Testis (tissue), 5 donors: ENCODE data around the gene RIC8B. TPM values are rescaled to one million over a fixed set of nuclear protein-coding genes. Genes with fewer than 3 reads are reported as not detected.
"Not testable (repeated sequence)": the region's sequence is repeated elsewhere in the genome, so short reads cannot be mapped to it uniquely, and the experiment has no call there.

Experiments used
- DNase-seq: peaks from one replicate; pipeline ENCODE4 v3.0.0-alpha.2; 2019
- H3K27ac ChIP-seq, 2 donors: fragments of 200-600 bp; sonication (generic); one replicate each; pipeline ENCODE4 v1.5.1; 2019
- H3K27me3 ChIP-seq: fragments of 200-600 bp; sonication (generic); one replicate; pipeline ENCODE4 v1.5.1; 2019
- H3K36me3 ChIP-seq: fragments of 200-600 bp; sonication (generic); one replicate; pipeline ENCODE4 v1.5.1; 2017; ENCODE audit warnings: low read depth; ENCODE audit errors: missing control alignments
- H3K4me1 ChIP-seq: fragments of 200-600 bp; sonication (generic); one replicate; pipeline ENCODE4 v1.5.1; 2019
- H3K4me3 ChIP-seq, 2 donors: fragments of 200-600 bp; sonication (generic); one replicate each; pipeline ENCODE4 v1.5.1; 2017 to 2019
- H3K9me3 ChIP-seq: fragments of 200-600 bp; sonication (generic); one replicate; pipeline ENCODE4 v1.5.1; 2017
- POLR2A ChIP-seq: fragments of 450-650 bp; IDR thresholded peaks from one replicate; pipeline ENCODE4 v1.6.1; 2017; ENCODE audit warnings: antibody characterized with exemption, mild to moderate bottlenecking, moderate library complexity
- WGBS, 2 donors: methylation state at CpG; one replicate each; pipeline ENCODE4 v1.1.5; 2018; 5-methylcytosine and 5-hydroxymethylcytosine counted together
- intact Hi-C: fragments of 100-400 bp; cut with DNase I; formaldehyde crosslinking; loops from one replicate; pipeline ENCODE4 v1.15.1; 2023; ENCODE audit warnings: low total_unique reads
- long read RNA-seq, 2 donors: transcript quantifications; one replicate each; lab custom pipeline, GENCODE V29; 2026
- polyA plus RNA-seq: library from polyadenylated mRNA; stranded (reverse); fragments of 350-450 nt; fragmentation: Illumina TruSeq; extraction: RNeasy Lipid Tissue Mini Kit (QIAGEN cat#74804); gene quantifications from one replicate; pipeline ENCODE4 v1.2.3, GENCODE V29; 2014; ENCODE audit warnings: low read depth, low replicate concordance; ENCODE audit not compliant: insufficient read depth
- total RNA-seq, 2 donors: library from RNA; depleted of rRNA; stranded (reverse); fragments of >200 nt; gene quantifications; one replicate each; pipeline ENCODE4 v1.2.3, GENCODE V29; 2016
- TF ChIP-seq, protein P1 (sequence below), 3 experiments: fragments of 450-650 bp in 2 of 3; fragments of 200-600 bp in 1 of 3; sonication (generic) in 1 of 3; IDR thresholded peaks; one replicate each; pipeline ENCODE4 v1.5.1; 2016 to 2019; ENCODE audit warnings: antibody characterized with exemption in 3 of 3, mild to moderate bottlenecking in 2 of 3, moderate library complexity in 1 of 3

Gene RIC8B
- total RNA-seq: 10 to 100 TPM; 18.3 to 27.7 TPM
- polyA plus RNA-seq: 14.3 TPM
- long read RNA-seq, donor 1, partial matches to known transcripts: 8 of 10 reads
- long read RNA-seq, donor 1, other reads (novel, unspliced or antisense): 0 of 10 reads
- long read RNA-seq, donor 2, partial matches to known transcripts: 0 of 1 reads
- long read RNA-seq, donor 2, other reads (novel, unspliced or antisense): 0 of 1 reads

DNA sequence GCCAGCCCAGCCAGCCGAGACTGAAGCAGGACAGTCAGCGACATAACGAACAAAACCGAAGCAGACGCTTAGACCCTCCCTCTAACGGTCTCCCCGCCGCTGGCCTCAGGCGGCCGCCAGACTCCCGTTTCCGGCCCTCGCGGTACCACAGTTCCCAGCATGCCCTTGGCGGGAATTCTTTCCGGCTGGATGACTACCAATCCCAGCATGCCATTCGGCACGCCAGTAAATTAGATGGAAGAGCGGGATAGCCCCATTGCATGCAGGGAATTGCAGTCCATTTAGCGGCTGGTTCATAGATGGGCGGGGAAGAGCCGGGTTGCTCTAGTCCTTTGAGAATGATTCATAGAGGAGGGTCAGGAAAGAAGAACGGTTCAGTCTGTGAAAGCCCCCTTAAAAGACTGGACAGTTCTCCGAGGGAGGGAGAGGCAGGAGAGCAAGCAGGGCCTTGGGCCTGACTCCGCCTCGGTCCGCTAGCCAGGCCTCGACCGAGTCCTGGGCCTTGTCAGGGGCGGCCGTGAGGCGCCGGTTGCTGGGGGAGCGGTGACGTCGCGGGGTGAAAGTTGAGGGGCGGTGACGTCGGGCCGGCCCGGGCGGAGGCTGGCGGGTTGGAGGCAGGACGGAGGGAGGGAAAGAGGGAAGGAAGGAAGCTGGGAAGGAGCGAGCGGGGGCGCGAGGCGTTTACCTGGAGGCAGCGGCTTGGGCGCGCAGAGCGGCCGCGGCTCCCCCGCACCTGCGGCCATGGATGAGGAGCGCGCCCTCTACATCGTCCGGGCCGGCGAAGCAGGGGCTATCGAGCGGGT lies at the start of gene RIC8B:
RIC8B (plus strand) TSS at position 678 of the 803 bp plus-strand sequence; CDS start at position 742, 64 bp downstream.
- Histone ChIP-seq H3K4me3 (peak within 1 kb of the TSS; percentile 71 to 91), H3K36me3 (no peaks in the 10 kb centered on the region), H3K27ac (peak within 1 kb of the TSS; percentile 92 to 97), H3K9me3 (no peaks in the 10 kb centered on the region), H3K4me1 (peaks cover 11% of the 10 kb centered on the region), H3K27me3 (no peaks in the 10 kb centered on the region)
- 1% methylated on average over 41 to 66 of the region's 66 CpGs for WGBS, 2 donors
- peak; percentile 98 for DNase-seq
- intact Hi-C loops: no loop called here
- TF ChIP-seq POLR2A: no peak
- TF ChIP-seq, protein P1, sequence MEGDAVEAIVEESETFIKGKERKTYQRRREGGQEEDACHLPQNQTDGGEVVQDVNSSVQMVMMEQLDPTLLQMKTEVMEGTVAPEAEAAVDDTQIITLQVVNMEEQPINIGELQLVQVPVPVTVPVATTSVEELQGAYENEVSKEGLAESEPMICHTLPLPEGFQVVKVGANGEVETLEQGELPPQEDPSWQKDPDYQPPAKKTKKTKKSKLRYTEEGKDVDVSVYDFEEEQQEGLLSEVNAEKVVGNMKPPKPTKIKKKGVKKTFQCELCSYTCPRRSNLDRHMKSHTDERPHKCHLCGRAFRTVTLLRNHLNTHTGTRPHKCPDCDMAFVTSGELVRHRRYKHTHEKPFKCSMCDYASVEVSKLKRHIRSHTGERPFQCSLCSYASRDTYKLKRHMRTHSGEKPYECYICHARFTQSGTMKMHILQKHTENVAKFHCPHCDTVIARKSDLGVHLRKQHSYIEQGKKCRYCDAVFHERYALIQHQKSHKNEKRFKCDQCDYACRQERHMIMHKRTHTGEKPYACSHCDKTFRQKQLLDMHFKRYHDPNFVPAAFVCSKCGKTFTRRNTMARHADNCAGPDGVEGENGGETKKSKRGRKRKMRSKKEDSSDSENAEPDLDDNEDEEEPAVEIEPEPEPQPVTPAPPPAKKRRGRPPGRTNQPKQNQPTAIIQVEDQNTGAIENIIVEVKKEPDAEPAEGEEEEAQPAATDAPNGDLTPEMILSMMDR (IDR thresholded peaks at IDR 0.05): peak in 1 of 3 experiments; percentile 21

DNA sequence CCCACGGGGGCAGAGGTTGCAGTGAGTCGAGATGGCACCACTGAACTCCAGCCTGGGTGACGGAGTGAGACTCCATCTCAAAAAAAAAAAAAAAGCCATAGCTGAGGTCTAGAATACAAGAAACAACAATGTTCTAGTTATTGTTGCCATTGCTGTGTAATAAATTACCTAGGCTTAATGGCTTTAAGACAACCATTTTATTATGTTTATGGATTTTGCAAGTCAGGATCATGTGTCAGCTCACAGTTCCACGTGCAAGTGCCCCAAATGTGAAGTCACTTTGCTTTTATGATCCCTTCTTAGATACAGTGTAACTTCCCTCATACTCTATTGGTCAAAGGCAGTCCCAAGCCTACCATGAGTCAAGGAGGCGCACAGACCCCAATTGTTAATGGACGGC lies 49.5 kb upstream of the RIC8B start:
- WGBS, 2 donors: 90 to 93% methylated on average over 6 of the region's 6 CpGs
- TF ChIP-seq, protein P1 (IDR thresholded peaks at IDR 0.05): no peak
- TF ChIP-seq POLR2A: no peak
- Histone ChIP-seq H3K9me3 (no peaks in the 10 kb centered on the region), H3K27ac (no peak overlapping the region), H3K27me3 (no peaks in the 10 kb centered on the region), H3K4me3 (no peak overlapping the region), H3K4me1 (no peaks in the 10 kb centered on the region), H3K36me3 (no peaks in the 10 kb centered on the region)
- no peak for DNase-seq
- intact Hi-C loops: no loop called here

- H3K36me3 ChIP-seq, H3K9me3 ChIP-seq, H3K4me3 ChIP-seq, H3K4me1 ChIP-seq, H3K27ac ChIP-seq, H3K27me3 ChIP-seq, intact Hi-C loops, DNase-seq: not testable (repeated sequence)
- WGBS, 2 donors: 87 to 92% methylated on average over 5 of the region's 5 CpGs
Observed at GRCh38 chr12:106726603-106727202, 47.8 kb upstream of the RIC8B start.

DNA sequence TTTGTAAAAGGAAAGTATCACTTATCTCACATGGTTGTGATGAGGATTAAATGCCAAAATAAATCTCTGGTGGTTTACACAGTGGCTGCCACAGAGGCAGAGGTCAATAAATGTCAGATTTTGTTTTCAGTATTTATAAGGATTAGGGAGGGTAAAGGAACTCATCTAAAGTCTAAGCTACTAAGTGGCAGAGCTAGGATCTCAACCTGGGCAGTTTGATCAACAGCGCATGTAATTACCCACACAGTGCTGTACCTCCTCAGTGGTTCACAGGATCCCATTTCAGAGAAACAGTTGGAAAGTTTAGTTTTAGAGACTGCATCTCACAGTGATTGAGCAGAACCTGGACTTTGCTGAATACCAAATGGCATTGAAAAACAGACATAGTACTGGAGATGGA lies 44.9 kb upstream of the RIC8B start:
- WGBS, 2 donors: 93 to 94% methylated on average over 1 of the region's 1 CpG
- no peaks in the 10 kb centered on the region for H3K27me3 ChIP-seq
- no peak for DNase-seq
- no peaks in the 10 kb centered on the region for H3K4me1 ChIP-seq
- H3K4me3 ChIP-seq: no peak overlapping the region
- H3K27ac ChIP-seq: no peak overlapping the region
- no peaks in the 10 kb centered on the region for H3K9me3 ChIP-seq
- intact Hi-C loops: no loop called here
- H3K36me3 ChIP-seq: no peaks in the 10 kb centered on the region
- TF ChIP-seq, protein P1 (IDR thresholded peaks at IDR 0.05): no peak
- TF ChIP-seq POLR2A: no peak

DNA sequence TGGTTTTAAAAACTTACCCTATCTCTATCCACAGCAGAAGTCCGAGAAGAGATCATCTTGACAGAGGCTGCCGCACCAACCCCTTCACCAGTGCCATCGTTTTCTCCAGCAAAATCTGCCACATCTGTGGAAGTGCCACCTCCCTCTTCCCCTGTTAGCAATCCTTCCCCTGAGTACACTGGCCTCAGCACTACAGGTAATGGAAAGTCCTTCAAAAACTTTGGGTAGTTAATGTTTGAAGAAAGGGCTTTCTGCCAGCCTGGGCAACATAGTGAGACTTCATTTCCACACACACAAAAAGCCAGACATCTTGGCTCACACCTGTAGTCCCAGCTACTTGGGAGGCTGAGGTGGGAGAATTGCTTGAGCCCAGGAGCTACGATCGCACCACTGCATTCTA lies 41.6 kb upstream of the RIC8B start:
- no peak for DNase-seq
- no peaks in the 10 kb centered on the region for H3K27me3 ChIP-seq
- 94 to 98% methylated on average over 5 of the region's 5 CpGs for WGBS, 2 donors
- H3K4me1 ChIP-seq: no peaks in the 10 kb centered on the region
- intact Hi-C loops: no loop called here
- no peaks in the 10 kb centered on the region for H3K9me3 ChIP-seq
- no peak overlapping the region for H3K27ac ChIP-seq
- no peaks in the 10 kb centered on the region for H3K36me3 ChIP-seq
- no peak for TF ChIP-seq POLR2A
- TF ChIP-seq, protein P1 (IDR thresholded peaks at IDR 0.05): no peak
- H3K4me3 ChIP-seq: no peak overlapping the region
